Neural progenitor cell (in vitro differentiated cells): ENCODE data around the gene UTY. TPM values are rescaled to one million over a fixed set of nuclear protein-coding genes. Genes with fewer than 3 reads are reported as not detected.

Source experiments
- DNase-seq: peaks from one replicate; pipeline ENCODE4 v3.0.0-alpha.2; 2016; ENCODE audit warnings: low spot score
- H2AFZ ChIP-seq: fragments of 200-600 bp; sonication (generic); replicated peaks from 2 replicates; pipeline ENCODE4 v1.6.1; 2016; ENCODE audit warnings: antibody characterized with exemption
- H3F3A ChIP-seq: fragments of 200-600 bp; sonication (generic); 2 replicates; pipeline ENCODE4 v1.6.1; 2016; ENCODE audit warnings: antibody characterized with exemption, low read depth
- H3K27ac ChIP-seq: fragments of 200-600 bp; sonication (generic); 2 replicates; pipeline ENCODE4 v1.5.1; 2016; ENCODE audit warnings: mild to moderate bottlenecking
- H3K27me3 ChIP-seq: fragments of 200-600 bp; sonication (generic); 2 replicates; pipeline ENCODE4 v1.6.1; 2016; ENCODE audit warnings: mild to moderate bottlenecking, moderate library complexity
- H3K36me3 ChIP-seq: fragments of 200-600 bp; sonication (generic); 2 replicates; pipeline ENCODE4 v1.5.1; 2016
- H3K4me1 ChIP-seq: fragments of 200-600 bp; sonication (generic); 2 replicates; pipeline ENCODE4 v1.6.1; 2016; ENCODE audit warnings: mixed run types
- H3K4me2 ChIP-seq: fragments of 200-600 bp; sonication (generic); 2 replicates; pipeline ENCODE4 v1.6.1; 2016
- H3K4me3 ChIP-seq: fragments of 200-600 bp; sonication (generic); 2 replicates; pipeline ENCODE4 v1.5.1; 2016
- H3K79me2 ChIP-seq: fragments of 200-600 bp; sonication (generic); 2 replicates; pipeline ENCODE4 v1.6.1; 2016; ENCODE audit warnings: low read depth
- H3K9ac ChIP-seq: fragments of 200-600 bp; sonication (generic); 2 replicates; pipeline ENCODE4 v1.6.1; 2016
- H3K9me3 ChIP-seq: fragments of 200-600 bp; sonication (generic); 2 replicates; pipeline ENCODE4 v1.5.1; 2016; ENCODE audit warnings: low read depth
- H4K20me1 ChIP-seq: fragments of 200-600 bp; sonication (generic); 2 replicates; pipeline ENCODE4 v1.6.1; 2016; ENCODE audit warnings: low read depth
- H3K27ac Mint-ChIP-seq: 3 replicates; pipeline ENCODE4 v1.8.0; 2021; ENCODE audit warnings: mixed read lengths
- H3K27me3 Mint-ChIP-seq: 2 replicates; pipeline ENCODE4 v1.8.0; 2022; ENCODE audit warnings: low read depth, mild to moderate bottlenecking, inconsistent platforms, moderate library complexity, mixed read lengths; ENCODE audit not compliant: insufficient read depth
- H3K36me3 Mint-ChIP-seq: 3 replicates; pipeline ENCODE4 v1.8.0; 2021; ENCODE audit warnings: mixed read lengths
- H3K4me1 Mint-ChIP-seq: 3 replicates; pipeline ENCODE4 v1.8.0; 2021; ENCODE audit warnings: mixed read lengths
- H3K4me3 Mint-ChIP-seq: 3 replicates; pipeline ENCODE4 v1.8.0; 2021; ENCODE audit warnings: mild to moderate bottlenecking, moderate library complexity, mixed read lengths
- H3K9me3 Mint-ChIP-seq: 3 replicates; pipeline ENCODE4 v1.8.0; 2020; ENCODE audit warnings: mixed read lengths
- EZH2 ChIP-seq: fragments of 200-600 bp; sonication (generic); IDR thresholded peaks from 2 replicates; pipeline ENCODE4 v1.6.1; 2017; ENCODE audit warnings: antibody characterized with exemption, mild to moderate bottlenecking, moderate library complexity
- EZH2phosphoT487 ChIP-seq: fragments of 200-600 bp; sonication (generic); IDR thresholded peaks from 2 replicates; pipeline ENCODE4 v1.6.1; 2017; ENCODE audit warnings: antibody characterized with exemption
- total RNA-seq: library from RNA; depleted of rRNA; stranded (reverse); fragments of >200 nt; gene quantifications from 2 replicates; pipeline ENCODE4 v1.2.3, GENCODE V29; 2015; ENCODE audit warnings: low replicate concordance
- TF ChIP-seq, protein P1 (sequence below): fragments of 200-600 bp; sonication (generic); IDR thresholded peaks from 2 replicates; pipeline ENCODE4 v1.5.1; 2017; ENCODE audit warnings: antibody characterized with exemption, mild to moderate bottlenecking

The UTY gene
- total RNA-seq, 1 donor from 2014 or later: not detected

DNA sequence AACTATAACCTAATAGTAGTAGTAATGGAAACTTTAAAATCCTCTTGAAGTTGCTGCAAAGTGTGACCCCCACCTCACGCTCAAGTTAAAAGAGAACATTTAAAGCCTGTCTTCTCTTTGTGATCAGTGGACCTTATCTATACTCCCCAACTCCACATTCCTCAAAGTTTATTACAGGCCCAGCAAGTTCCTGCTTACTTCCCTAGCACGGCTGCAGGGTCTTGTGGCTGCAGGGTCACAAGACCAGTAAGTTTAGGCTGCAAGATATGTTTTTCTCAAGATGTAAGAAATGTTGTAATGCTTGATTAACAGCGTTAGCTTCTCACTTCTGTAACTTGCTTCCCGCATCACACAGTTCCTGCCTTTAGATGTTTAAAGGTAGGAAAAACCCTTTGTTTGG is 141.1 kb downstream of the UTY start:
- Mint-ChIP-seq H3K27me3 (no peaks in the 10 kb centered on the region), H3K9me3 (no peaks in the 10 kb centered on the region), H3K4me3 (no peak overlapping the region), H3K27ac (no peak overlapping the region), H3K4me1 (no peaks in the 10 kb centered on the region), H3K36me3 (no peaks in the 10 kb centered on the region)
- H3F3A ChIP-seq: no peaks in the 10 kb centered on the region
- no peak overlapping the region for H3K27ac ChIP-seq
- no peaks in the 10 kb centered on the region for H3K36me3 ChIP-seq
- no peaks in the 10 kb centered on the region for H3K9me3 ChIP-seq
- DNase-seq: no peak
- H3K27me3 ChIP-seq: no peaks in the 10 kb centered on the region
- H3K9ac ChIP-seq: no peak overlapping the region
- H3K79me2 ChIP-seq: no peaks in the 10 kb centered on the region
- no peaks in the 10 kb centered on the region for H3K4me1 ChIP-seq
- no peak overlapping the region for H2AFZ ChIP-seq
- TF ChIP-seq, protein P1, sequence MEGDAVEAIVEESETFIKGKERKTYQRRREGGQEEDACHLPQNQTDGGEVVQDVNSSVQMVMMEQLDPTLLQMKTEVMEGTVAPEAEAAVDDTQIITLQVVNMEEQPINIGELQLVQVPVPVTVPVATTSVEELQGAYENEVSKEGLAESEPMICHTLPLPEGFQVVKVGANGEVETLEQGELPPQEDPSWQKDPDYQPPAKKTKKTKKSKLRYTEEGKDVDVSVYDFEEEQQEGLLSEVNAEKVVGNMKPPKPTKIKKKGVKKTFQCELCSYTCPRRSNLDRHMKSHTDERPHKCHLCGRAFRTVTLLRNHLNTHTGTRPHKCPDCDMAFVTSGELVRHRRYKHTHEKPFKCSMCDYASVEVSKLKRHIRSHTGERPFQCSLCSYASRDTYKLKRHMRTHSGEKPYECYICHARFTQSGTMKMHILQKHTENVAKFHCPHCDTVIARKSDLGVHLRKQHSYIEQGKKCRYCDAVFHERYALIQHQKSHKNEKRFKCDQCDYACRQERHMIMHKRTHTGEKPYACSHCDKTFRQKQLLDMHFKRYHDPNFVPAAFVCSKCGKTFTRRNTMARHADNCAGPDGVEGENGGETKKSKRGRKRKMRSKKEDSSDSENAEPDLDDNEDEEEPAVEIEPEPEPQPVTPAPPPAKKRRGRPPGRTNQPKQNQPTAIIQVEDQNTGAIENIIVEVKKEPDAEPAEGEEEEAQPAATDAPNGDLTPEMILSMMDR: no peak
- no peak overlapping the region for H3K4me2 ChIP-seq
- H4K20me1 ChIP-seq: no peaks in the 10 kb centered on the region
- no peak overlapping the region for H3K4me3 ChIP-seq

GRCh38 chrY:13337934-13338333 is 141.9 kb downstream of the UTY start:
- Histone ChIP-seq H3K4me1 (no peaks in the 10 kb centered on the region), H3K36me3 (no peaks in the 10 kb centered on the region), H3K27me3 (no peaks in the 10 kb centered on the region), H3K9me3 (no peaks in the 10 kb centered on the region), H3K27ac (no peak overlapping the region), H3K4me3 (no peak overlapping the region), H3K79me2 (no peaks in the 10 kb centered on the region), H4K20me1 (no peaks in the 10 kb centered on the region), H3F3A (no peaks in the 10 kb centered on the region), H3K4me2 (no peak overlapping the region), H3K9ac (no peak overlapping the region), H2AFZ (no peak overlapping the region)
- Mint-ChIP-seq H3K36me3 (no peaks in the 10 kb centered on the region), H3K9me3 (no peaks in the 10 kb centered on the region), H3K27me3 (no peaks in the 10 kb centered on the region), H3K27ac (no peak overlapping the region), H3K4me1 (no peaks in the 10 kb centered on the region), H3K4me3 (no peak overlapping the region)
- TF ChIP-seq EZH2 (no peak), EZH2phosphoT487 (no peak)
- TF ChIP-seq, protein P1: no peak
- DNase-seq: no peak

GRCh38 chrY:13333791-13334190 is 146.0 kb downstream of the UTY start:
- no peaks in the 10 kb centered on the region for H3K27me3 Mint-ChIP-seq
- Histone ChIP-seq H3F3A (no peaks in the 10 kb centered on the region), H3K27me3 (no peaks in the 10 kb centered on the region), H3K79me2 (no peaks in the 10 kb centered on the region), H3K9ac (no peak overlapping the region), H3K9me3 (no peaks in the 10 kb centered on the region), H4K20me1 (no peaks in the 10 kb centered on the region), H3K4me1 (no peaks in the 10 kb centered on the region), H2AFZ (no peak overlapping the region), H3K27ac (no peak overlapping the region), H3K4me3 (no peak overlapping the region), H3K4me2 (no peak overlapping the region), H3K36me3 (no peaks in the 10 kb centered on the region)
- DNase-seq: no peak
- H3K4me3 Mint-ChIP-seq: no peak overlapping the region
- H3K4me1 Mint-ChIP-seq: no peaks in the 10 kb centered on the region
- no peaks in the 10 kb centered on the region for H3K9me3 Mint-ChIP-seq
- TF ChIP-seq, protein P1: no peak
- TF ChIP-seq EZH2: no peak
- TF ChIP-seq EZH2phosphoT487: no peak
- no peaks in the 10 kb centered on the region for H3K36me3 Mint-ChIP-seq
- no peak overlapping the region for H3K27ac Mint-ChIP-seq

DNA sequence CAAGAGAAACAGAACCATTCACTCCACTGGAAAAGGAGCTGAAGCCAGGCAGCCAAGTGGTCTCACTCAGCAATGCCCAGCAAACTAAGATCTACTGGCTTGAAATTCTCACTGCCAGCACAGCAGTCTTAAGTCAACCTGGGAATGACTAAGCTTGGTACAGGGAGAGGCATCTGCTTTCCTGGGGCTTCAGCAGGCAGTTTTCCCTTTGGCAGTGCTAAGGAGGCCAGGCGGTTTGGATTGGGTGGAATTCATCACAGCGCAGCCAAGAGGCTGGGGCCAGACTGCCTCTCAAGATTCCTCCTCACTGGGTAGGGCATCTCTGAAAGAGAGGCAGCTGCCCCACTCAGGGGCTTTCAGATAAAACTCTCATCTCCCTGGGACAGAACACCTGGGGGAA is 149.2 kb downstream of the UTY start:
- H3K4me2 ChIP-seq: no peak overlapping the region
- H3K27me3 Mint-ChIP-seq: no peaks in the 10 kb centered on the region
- H3K9me3 Mint-ChIP-seq: no peaks in the 10 kb centered on the region
- H3K27me3 ChIP-seq: no peaks in the 10 kb centered on the region
- H2AFZ ChIP-seq: no peak overlapping the region
- H3K4me3 Mint-ChIP-seq: no peak overlapping the region
- DNase-seq: no peak
- no peaks in the 10 kb centered on the region for H4K20me1 ChIP-seq
- H3K27ac Mint-ChIP-seq: no peak overlapping the region
- no peaks in the 10 kb centered on the region for H3K36me3 ChIP-seq
- H3K4me1 ChIP-seq: no peaks in the 10 kb centered on the region
- no peaks in the 10 kb centered on the region for H3F3A ChIP-seq
- no peak overlapping the region for H3K27ac ChIP-seq
- TF ChIP-seq EZH2: no peak
- no peak for TF ChIP-seq EZH2phosphoT487
- TF ChIP-seq, protein P1: no peak
- H3K4me1 Mint-ChIP-seq: no peaks in the 10 kb centered on the region
- no peaks in the 10 kb centered on the region for H3K9me3 ChIP-seq
- H3K79me2 ChIP-seq: no peaks in the 10 kb centered on the region
- no peaks in the 10 kb centered on the region for H3K36me3 Mint-ChIP-seq
- H3K9ac ChIP-seq: no peak overlapping the region
- no peak overlapping the region for H3K4me3 ChIP-seq
